Erythroblast (primary cell): ENCODE measurements around the gene EXOSC7.

Experiments used
- GATA1 ChIP-seq: IDR thresholded peaks from 2 replicates; pipeline ENCODE4 v1.6.1; 2011; ENCODE audit warnings: low read depth, mild to moderate bottlenecking, control low read depth, low read length, moderate library complexity
- POLR2A ChIP-seq: IDR thresholded peaks from 2 replicates; pipeline ENCODE4 v1.6.1; 2011; ENCODE audit warnings: mild to moderate bottlenecking, low read length

DNA sequence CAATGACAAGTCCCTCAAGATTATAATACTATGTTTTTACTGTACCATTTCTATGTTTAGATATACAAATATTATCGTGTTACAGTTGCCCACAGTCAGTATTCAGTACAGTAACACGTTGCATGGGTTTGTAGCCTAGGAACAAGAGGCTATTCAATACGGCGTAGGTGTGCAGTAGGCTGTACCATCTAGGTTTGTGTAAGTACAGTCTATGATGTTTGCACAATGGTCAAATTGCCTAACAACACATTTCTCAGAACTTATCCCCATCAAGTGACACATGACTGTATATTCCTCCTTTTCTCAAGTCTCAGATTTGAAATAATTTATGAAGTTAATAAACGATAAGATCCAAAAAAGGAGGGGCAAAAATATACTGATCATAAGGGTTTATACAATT is 21.7 kb upstream of the EXOSC7 start:
- no peak for TF ChIP-seq POLR2A
- no peak for TF ChIP-seq GATA1
